A673 (cell line): Measurements from ENCODE around the gene NR1D1. TPM values are rescaled to one million over a fixed set of nuclear protein-coding genes. Genes with fewer than 3 reads are reported as not detected.

ENCODE experiments used
- BruUV-seq: library from RNA; stranded (reverse); fragments of 400-500 nt; replicated peaks from 2 replicates; lab custom pipeline; 2021; lab: Mats Ljungman, UMichigan
- CTCF ChIA-PET: fragments of 300-600 bp; sonication (Branson Sonifier 250); formaldehyde crosslinking; loops from one replicate; lab custom pipeline; 2022; ENCODE audit warnings: antibody characterized with exemption; lab: Charles Lee
- POLR2A ChIA-PET: fragments of 300-600 bp; sonication (Branson Sonifier 250); formaldehyde crosslinking; loops from one replicate; lab custom pipeline; 2022; ENCODE audit warnings: antibody characterized with exemption; ENCODE audit not compliant: low non-redundant PET; lab: Charles Lee
- DNase-seq: peaks from one replicate; pipeline ENCODE4 v3.0.0-alpha.2; 2015; ENCODE audit warnings: low spot score
- H3K27ac ChIP-seq: fragments of 200-600 bp; sonication (generic); 2 replicates; pipeline ENCODE4 v1.5.1; 2016; ENCODE audit warnings: mixed run types, low read depth, mild to moderate bottlenecking, mixed read lengths, antibody characterized with exemption, low read length; ENCODE audit not compliant: poor library complexity, severe bottlenecking
- H3K27me3 ChIP-seq: fragments of 200-600 bp; sonication (generic); replicated peaks from 2 replicates; pipeline ENCODE4 v1.6.1; 2017; ENCODE audit warnings: mixed run types, low read depth, mild to moderate bottlenecking, mixed read lengths, antibody characterized with exemption, low read length; ENCODE audit not compliant: insufficient read depth, poor library complexity
- H3K36me3 ChIP-seq: fragments of 200-600 bp; sonication (generic); 2 replicates; pipeline ENCODE4 v1.6.1; 2016; ENCODE audit warnings: mixed run types, mild to moderate bottlenecking, mixed read lengths, antibody characterized with exemption, low read length; ENCODE audit not compliant: insufficient read depth, poor library complexity, severe bottlenecking
- H3K4me1 ChIP-seq: fragments of 200-600 bp; sonication (generic); 2 replicates; pipeline ENCODE4 v1.6.1; 2017; ENCODE audit warnings: mixed run types, mild to moderate bottlenecking, mixed read lengths, antibody characterized with exemption, low read length; ENCODE audit not compliant: insufficient read depth, poor library complexity, severe bottlenecking
- H3K4me3 ChIP-seq: fragments of 200-600 bp; sonication (generic); 2 replicates; pipeline ENCODE4 v1.5.1; 2016; ENCODE audit warnings: low read depth, mixed run types, mild to moderate bottlenecking, mixed read lengths, low read length; ENCODE audit not compliant: poor library complexity, severe bottlenecking
- H3K9me3 ChIP-seq: fragments of 200-600 bp; sonication (generic); 2 replicates; pipeline ENCODE4 v1.6.1; 2016; ENCODE audit warnings: mixed run types, low read depth, mild to moderate bottlenecking, mixed read lengths, antibody characterized with exemption, low read length; ENCODE audit not compliant: poor library complexity, severe bottlenecking
- CTCF ChIP-seq: fragments of 300-800, 200-600 bp; sonication (generic); conservative IDR thresholded peaks from 2 replicates; pipeline ENCODE4 v1.5.1; 2017; ENCODE audit warnings: low read depth, mild to moderate bottlenecking, antibody characterized with exemption, low read length, moderate library complexity, mixed read lengths
- EZH2 ChIP-seq: fragments of 200-600 bp; sonication (generic); IDR thresholded peaks from 2 replicates; pipeline ENCODE4 v1.6.1; 2017; ENCODE audit warnings: borderline replicate concordance, low read depth, mild to moderate bottlenecking, mixed read lengths, antibody characterized with exemption, low read length; ENCODE audit not compliant: poor library complexity, severe bottlenecking
- intact Hi-C: fragments of 100-400 bp; cut with micrococcal nuclease; formaldehyde crosslinking; loops from one replicate; pipeline ENCODE4 v1.10.0; 2022; ENCODE audit not compliant: unreplicated experiment
- total RNA-seq: library from RNA; stranded (reverse); gene quantifications from 2 replicates; pipeline ENCODE4 v1.2.3, GENCODE V29; 2021

Gene NR1D1
- total RNA-seq, 1 experiment from 2014 or later = 2.6 TPM

GRCh38 chr17:40121181-40122135 lies 21.1 kb upstream of the NR1D1 start, which contains the start of gene MSL1:
MSL1 (plus strand) TSS chr17:40121971; CDS start chr17:40122613, 642 bp downstream.
- TF ChIP-seq CTCF = no peak
- peak within 1 kb of the TSS; percentile 91 for H3K27ac ChIP-seq
- intact Hi-C loops = no loop called here
- BruUV-seq = TSS peak; percentile 61
- ChIA-PET POLR2A (interaction anchor here (0.6 kb wide), 1 partner anchor 18 kb away, joined by 3 read pairs; no protein-coding TSS in a partner anchor), CTCF (interaction anchor here (0.9 kb wide), 1 partner anchor 9 kb away, joined by 4 read pairs; no protein-coding TSS in a partner anchor)
- H3K4me1 ChIP-seq = no peaks in the 10 kb centered on the region
- H3K4me3 ChIP-seq = peak within 1 kb of the TSS; percentile 96
- no peaks in the 10 kb centered on the region for H3K27me3 ChIP-seq
- DNase-seq = peak; percentile 71
- peaks cover 7% of the 10 kb centered on the region for H3K36me3 ChIP-seq
- H3K9me3 ChIP-seq = no peaks in the 10 kb centered on the region

GRCh38 chr17:40115101-40115436 lies 14.7 kb upstream of the NR1D1 start:
- Histone ChIP-seq H3K27me3 (no peaks in the 10 kb centered on the region), H3K27ac (no peak overlapping the region)
- intact Hi-C loops = no loop called here

GRCh38 chr17:40113907-40114245 lies 13.5 kb upstream of the NR1D1 start:
- no peak for DNase-seq
- Histone ChIP-seq H3K4me3 (no peak overlapping the region), H3K27ac (peak overlapping the region; percentile 52), H3K4me1 (peaks cover 18% of the 10 kb centered on the region), H3K9me3 (no peaks in the 10 kb centered on the region), H3K36me3 (no peaks in the 10 kb centered on the region), H3K27me3 (no peaks in the 10 kb centered on the region)
- ChIA-PET POLR2A (no interaction called here), CTCF (interaction anchor here (1.8 to 2.0 kb wide), 2 partner anchors 54 to 78 kb away, joined by 5 to 11 read pairs; no protein-coding TSS in a partner anchor)
- TF ChIP-seq EZH2 (no peak), CTCF (no peak)
- intact Hi-C loops = loop anchor here (5.0 kb wide), 1 partner anchor 178 kb away; no protein-coding TSS in a partner anchor
- no TSS peak for BruUV-seq

More at GRCh38 chr17:40115101-40115436, 14.7 kb upstream of the NR1D1 start:
- no TSS peak for BruUV-seq
- no peak for TF ChIP-seq EZH2
- no peak for TF ChIP-seq CTCF
- Histone ChIP-seq H3K4me1 (peaks cover 18% of the 10 kb centered on the region), H3K4me3 (no peak overlapping the region), H3K9me3 (no peaks in the 10 kb centered on the region), H3K36me3 (no peaks in the 10 kb centered on the region)
- no peak for DNase-seq
- ChIA-PET CTCF (no interaction called here), POLR2A (no interaction called here)
